Right lung (tissue), 5 donors: ENCODE results near the gene RBM20. TPM values are rescaled to one million over a fixed set of nuclear protein-coding genes. Genes with fewer than 3 reads are reported as not detected.
A peak's percentile ranks its signal among the peaks of the same experiment; 100 is the strongest.

Experiments used
- DNase-seq, 2 donors: peaks; one replicate each; pipeline ENCODE4 v3.0.0-alpha.2; 2013
- polyA plus RNA-seq, 5 donors: library from polyadenylated mRNA; unstranded; fragments of 120-200 nt; gene quantifications; one replicate each; pipeline versions ENCODE4 v1.2.1 to v1.2.3, GENCODE V29; 2013; ENCODE audit warnings: inconsistent platforms in 1 of 5, low replicate concordance in 1 of 5; ENCODE audit not compliant: insufficient read length in 5 of 5, insufficient read depth in 1 of 5

The RBM20 gene
- polyA plus RNA-seq, 5 donors: 1.1 to 1.6 (median 1.4) TPM

GRCh38 chr10:110811791-110812581 lies 167.8 kb downstream of the RBM20 start:
- no peak for DNase-seq

- DNase-seq: no peak
These were observed 168.4 kb downstream of the RBM20 start for GRCh38 chr10:110812583-110812982.

GRCh38 chr10:110813743-110814472 lies 169.8 kb downstream of the RBM20 start:
- no peak for DNase-seq

- no peak for DNase-seq
These were observed 171.3 kb downstream of the RBM20 start for GRCh38 chr10:110815354-110816004.

- DNase-seq: no peak
These were observed 173.5 kb downstream of the RBM20 start for GRCh38 chr10:110817614-110818013.

- no peak for DNase-seq
These were observed 174.4 kb downstream of the RBM20 start for GRCh38 chr10:110818311-110819256.

GRCh38 chr10:110820321-110820814 lies 176.2 kb downstream of the RBM20 start:
- DNase-seq: peak in 1 of 2 donors; percentile 37

- DNase-seq: no peak
These were observed 177.4 kb downstream of the RBM20 start for GRCh38 chr10:110821508-110821907.

GRCh38 chr10:110822035-110822711 lies 178.0 kb downstream of the RBM20 start:
- no peak for DNase-seq

- DNase-seq: peak in 1 of 2 donors; percentile 55
These were observed 178.7 kb downstream of the RBM20 start for GRCh38 chr10:110822712-110823311.

- DNase-seq: no peak
These were observed 180.0 kb downstream of the RBM20 start for GRCh38 chr10:110824152-110824441.

GRCh38 chr10:110824660-110825059 lies 180.5 kb downstream of the RBM20 start:
- no peak for DNase-seq

GRCh38 chr10:110825508-110825907 lies 181.4 kb downstream of the RBM20 start:
- DNase-seq: no peak

- no peak for DNase-seq
These were observed 183.3 kb downstream of the RBM20 start for GRCh38 chr10:110827410-110827809.

GRCh38 chr10:110827875-110828274 lies 183.7 kb downstream of the RBM20 start:
- no peak for DNase-seq

- DNase-seq: no peak
These were observed 184.4 kb downstream of the RBM20 start for GRCh38 chr10:110828525-110828924.

GRCh38 chr10:110829721-110830410 lies 185.7 kb downstream of the RBM20 start:
- no peak for DNase-seq

- no peak for DNase-seq
These were observed 189.3 kb downstream of the RBM20 start for GRCh38 chr10:110833234-110833940.
